Upper lobe of left lung (tissue), 6 donors: ENCODE results near the gene SQOR. TPM values are rescaled to one million over a fixed set of nuclear protein-coding genes. Genes with fewer than 3 reads are reported as not detected.

Source experiments
- ATAC-seq, 2 donors: fragments of 200-7000 bp; cut with Tn5 transposase; one replicate each; pipeline ENCODE4 v1.9.1; 2022; ENCODE audit warnings: mild to moderate bottlenecking in 2 of 2, moderate library complexity in 2 of 2; ENCODE audit not compliant: low FRiP score in 2 of 2
- DNase-seq, 2 donors: peaks; one replicate each; pipeline ENCODE4 v3.0.0-alpha.2; 2019 to 2020
- H3K27ac ChIP-seq, 4 donors: fragments of 200-600 bp; sonication (generic); one replicate each; pipeline ENCODE4 v1.5.1; 2016 to 2019
- H3K27me3 ChIP-seq, 4 donors: fragments of 200-600 bp; sonication (generic); one replicate each; pipeline ENCODE4 v1.5.1; 2017 to 2019
- H3K36me3 ChIP-seq, 4 donors: fragments of 200-600 bp; sonication (generic); one replicate each; pipeline ENCODE4 v1.5.1; 2016 to 2019
- H3K4me1 ChIP-seq, 4 donors: fragments of 200-600 bp; sonication (generic); one replicate each; pipeline ENCODE4 v1.5.1; 2018 to 2019
- H3K4me3 ChIP-seq, 4 donors: fragments of 200-600 bp; sonication (generic); one replicate each; pipeline ENCODE4 v1.5.1; 2017 to 2019; ENCODE audit warnings: mild to moderate bottlenecking in 2 of 4, moderate library complexity in 1 of 4
- H3K9me3 ChIP-seq, 4 donors: fragments of 200-600 bp; sonication (generic); one replicate each; pipeline ENCODE4 v1.5.1; 2018 to 2019
- EP300 ChIP-seq, 4 donors: sonication (generic); formaldehyde crosslinking; IDR thresholded peaks; one replicate each; pipeline ENCODE4 v1.5.1; 2017; ENCODE audit warnings: antibody characterized with exemption in 4 of 4, control low read depth in 2 of 4
- POLR2A ChIP-seq, 4 donors: fragments of 450-650 bp; IDR thresholded peaks; one replicate each; pipeline ENCODE4 v1.5.1; 2016 to 2017; ENCODE audit warnings: antibody characterized with exemption in 4 of 4, mild to moderate bottlenecking in 2 of 4
- POLR2AphosphoS5 ChIP-seq, 2 donors: sonication (generic); formaldehyde crosslinking; IDR thresholded peaks; one replicate each; pipeline ENCODE4 v1.5.1; 2017; ENCODE audit warnings: antibody characterized with exemption in 2 of 2
- WGBS, 2 donors: methylation state at CpG; one replicate each; pipeline ENCODE4 v1.1.5; 2017 to 2018; 5-methylcytosine and 5-hydroxymethylcytosine counted together
- total RNA-seq, 6 donors: library from RNA; depleted of rRNA in 4 of 6; stranded (reverse); fragments of >200 nt in 4 of 6; gene quantifications; one replicate each; pipeline versions ENCODE4 v1.1.0 to v1.2.1, GENCODE V29; 2016 to 2021
- TF ChIP-seq, protein P1 (sequence below), 6 experiments: fragments of 450-650 bp in 4 of 6; fragments of 200-600 bp in 2 of 6; sonication (generic) in 2 of 6; IDR thresholded peaks; one replicate each; pipeline ENCODE4 v1.5.1; 2016 to 2019; ENCODE audit warnings: antibody characterized with exemption in 6 of 6
- donor health status: DM: no; HTN: no; CAD: no; lungs with moderate emphysema.
- donor health status: DM: no; HTN: yes; CAD: no; lungs with severe emphysema.

SQOR gene
- 100 to 1,000 TPM in 4 of 6 donors, 10 to 100 TPM in 2; 74.7 to 181 (median 110) TPM for total RNA-seq

DNA sequence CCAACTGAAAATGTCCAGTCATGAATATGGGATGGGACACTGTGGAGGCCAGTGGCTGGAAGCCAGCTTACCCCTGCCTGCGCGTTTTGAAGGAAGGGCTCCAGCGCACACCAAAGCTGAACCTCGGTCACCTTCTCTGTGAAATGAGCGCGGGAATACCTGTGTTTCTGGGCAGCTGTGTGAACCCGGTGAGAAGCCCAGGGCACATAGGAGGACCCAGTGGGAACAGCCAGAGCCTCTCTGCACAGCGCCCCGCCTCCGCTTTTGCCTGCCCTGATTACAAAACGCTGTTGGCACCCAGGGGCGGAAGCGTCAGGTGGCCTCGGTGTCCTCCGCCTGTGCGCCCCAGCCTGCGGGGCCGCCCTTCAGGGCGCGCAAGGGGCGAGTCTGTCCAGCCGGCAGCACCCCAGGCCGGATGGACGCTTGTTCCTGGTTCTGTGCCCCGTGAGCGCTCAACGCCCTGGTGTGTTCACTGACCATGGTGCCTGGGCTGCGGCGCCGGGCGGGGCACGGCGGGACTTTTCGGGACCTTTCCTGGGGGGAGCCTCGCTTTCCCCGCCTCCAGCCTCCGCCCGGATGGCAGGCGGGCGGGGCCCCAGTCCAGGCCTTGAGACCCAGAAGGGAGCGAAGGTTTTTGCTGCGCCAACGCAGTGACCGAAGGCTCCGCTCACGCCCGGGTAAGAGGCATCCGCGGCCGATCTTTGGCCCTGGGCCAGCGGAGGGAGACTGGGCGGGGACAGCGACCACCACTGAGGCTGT lies at the start of gene SQOR:
Gene SQOR (plus strand): TSS at position 598 of the 759 bp plus-strand sequence. CDS start 23,895 bp downstream, outside the sequence.
- H3K4me1 ChIP-seq: peaks cover 32 to 44% (median 38%) of the 10 kb centered on the region in 4 donors
- ATAC-seq (peak; percentile 91 to 95), DNase-seq (peak; percentile 93 to 96)
- H3K4me3 ChIP-seq: peak within 1 kb of the TSS; percentile 62 to 84 (median 72)
- no peaks in the 10 kb centered on the region for H3K9me3 ChIP-seq
- no peaks in the 10 kb centered on the region for H3K36me3 ChIP-seq
- H3K27ac ChIP-seq: peak within 1 kb of the TSS; percentile 95 to 98 (median 98)
- TF ChIP-seq POLR2AphosphoS5 (IDR thresholded peaks at IDR 0.05) (peak; percentile 86 to 90), EP300 (IDR thresholded peaks at IDR 0.05) (peak in 1 of 4 donors; percentile 61), POLR2A (IDR thresholded peaks at IDR 0.05) (peak; percentile 38 to 95 (median 84))
- TF ChIP-seq, protein P1, sequence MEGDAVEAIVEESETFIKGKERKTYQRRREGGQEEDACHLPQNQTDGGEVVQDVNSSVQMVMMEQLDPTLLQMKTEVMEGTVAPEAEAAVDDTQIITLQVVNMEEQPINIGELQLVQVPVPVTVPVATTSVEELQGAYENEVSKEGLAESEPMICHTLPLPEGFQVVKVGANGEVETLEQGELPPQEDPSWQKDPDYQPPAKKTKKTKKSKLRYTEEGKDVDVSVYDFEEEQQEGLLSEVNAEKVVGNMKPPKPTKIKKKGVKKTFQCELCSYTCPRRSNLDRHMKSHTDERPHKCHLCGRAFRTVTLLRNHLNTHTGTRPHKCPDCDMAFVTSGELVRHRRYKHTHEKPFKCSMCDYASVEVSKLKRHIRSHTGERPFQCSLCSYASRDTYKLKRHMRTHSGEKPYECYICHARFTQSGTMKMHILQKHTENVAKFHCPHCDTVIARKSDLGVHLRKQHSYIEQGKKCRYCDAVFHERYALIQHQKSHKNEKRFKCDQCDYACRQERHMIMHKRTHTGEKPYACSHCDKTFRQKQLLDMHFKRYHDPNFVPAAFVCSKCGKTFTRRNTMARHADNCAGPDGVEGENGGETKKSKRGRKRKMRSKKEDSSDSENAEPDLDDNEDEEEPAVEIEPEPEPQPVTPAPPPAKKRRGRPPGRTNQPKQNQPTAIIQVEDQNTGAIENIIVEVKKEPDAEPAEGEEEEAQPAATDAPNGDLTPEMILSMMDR (IDR thresholded peaks at IDR 0.05): no peak
- WGBS, 2 donors: 3 to 11% methylated on average over 11 to 39 of the region's 53 CpGs
- H3K27me3 ChIP-seq: no peaks in the 10 kb centered on the region

DNA sequence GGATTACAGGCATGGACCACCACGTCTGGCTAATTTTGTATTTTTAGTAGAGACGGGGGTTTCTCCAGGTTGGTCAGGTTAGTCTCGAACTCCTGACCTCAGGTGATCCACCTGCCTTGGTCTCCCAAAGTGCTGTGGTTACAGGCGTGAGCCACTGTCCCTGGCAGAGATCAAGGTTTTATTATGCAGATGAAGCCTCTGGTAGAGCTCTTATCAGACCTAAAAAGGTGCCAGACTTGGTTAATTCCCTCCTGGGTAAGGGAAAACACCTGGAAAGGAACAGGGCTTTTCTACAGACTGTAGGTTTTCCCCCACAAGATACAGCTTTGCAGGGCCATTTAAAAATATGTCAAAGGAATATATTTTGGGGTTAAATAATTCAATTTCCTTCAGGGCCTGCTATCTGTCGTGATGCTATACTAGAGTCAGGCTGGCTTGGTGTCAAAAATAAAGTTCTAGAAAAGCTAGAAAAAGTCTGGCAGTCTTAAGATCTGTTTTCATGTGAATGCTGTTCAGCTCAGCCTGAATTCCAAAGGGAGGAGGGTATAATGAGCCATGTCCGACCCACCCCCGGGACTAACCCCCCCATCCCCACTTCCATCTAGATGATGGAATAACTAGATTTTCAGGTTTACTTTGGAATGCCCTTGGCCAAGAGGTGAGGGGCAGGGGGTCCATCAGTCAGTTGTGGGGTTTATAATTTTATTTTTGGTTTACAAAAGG lies 49.6 kb upstream of the SQOR start:
- Histone ChIP-seq H3K4me1 (peaks cover 28 to 37% (median 33%) of the 10 kb centered on the region in 4 donors), H3K4me3 (no peak overlapping the region), H3K27me3 (no peaks in the 10 kb centered on the region), H3K36me3 (no peaks in the 10 kb centered on the region), H3K27ac (no peak overlapping the region), H3K9me3 (no peaks in the 10 kb centered on the region)
- ATAC-seq (no peak), DNase-seq (no peak)
- TF ChIP-seq POLR2A (IDR thresholded peaks at IDR 0.05) (no peak), EP300 (IDR thresholded peaks at IDR 0.05) (no peak), POLR2AphosphoS5 (IDR thresholded peaks at IDR 0.05) (no peak)
- TF ChIP-seq, protein P1 (IDR thresholded peaks at IDR 0.05): no peak
- WGBS, 2 donors: 77 to 81% methylated on average over 7 of the region's 7 CpGs

DNA sequence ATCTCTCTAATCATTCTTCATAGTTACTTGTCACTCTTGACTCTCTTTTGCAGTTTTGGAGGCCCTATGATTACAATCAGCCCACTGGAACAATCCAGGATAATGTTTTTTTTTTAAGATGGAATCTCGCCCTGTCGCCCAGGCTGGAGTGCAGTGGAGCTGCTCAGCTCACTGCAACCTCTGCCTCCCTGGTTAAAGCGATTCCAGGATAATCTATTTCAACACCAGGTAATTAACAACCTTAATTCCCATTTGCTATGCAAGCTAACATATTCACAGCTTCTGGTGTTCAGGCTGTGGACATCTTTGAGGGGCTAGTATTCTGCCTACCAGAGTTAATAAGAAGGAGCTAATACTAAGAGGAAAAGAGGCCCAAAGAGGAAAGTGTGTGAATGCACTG lies 48.7 kb upstream of the SQOR start:
- 67 to 71% methylated on average over 3 of the region's 3 CpGs for WGBS, 2 donors
- Histone ChIP-seq H3K27ac (peak overlapping the region; percentile 97 to 100 (median 98)), H3K27me3 (no peaks in the 10 kb centered on the region), H3K9me3 (no peaks in the 10 kb centered on the region), H3K36me3 (no peaks in the 10 kb centered on the region), H3K4me1 (peaks cover 28 to 37% (median 35%) of the 10 kb centered on the region in 4 donors), H3K4me3 (peak overlapping the region in 3 of 4 donors; percentile 62 to 69 (median 69))
- TF ChIP-seq, protein P1 (IDR thresholded peaks at IDR 0.05): no peak
- DNase-seq (no peak), ATAC-seq (no peak)

DNA sequence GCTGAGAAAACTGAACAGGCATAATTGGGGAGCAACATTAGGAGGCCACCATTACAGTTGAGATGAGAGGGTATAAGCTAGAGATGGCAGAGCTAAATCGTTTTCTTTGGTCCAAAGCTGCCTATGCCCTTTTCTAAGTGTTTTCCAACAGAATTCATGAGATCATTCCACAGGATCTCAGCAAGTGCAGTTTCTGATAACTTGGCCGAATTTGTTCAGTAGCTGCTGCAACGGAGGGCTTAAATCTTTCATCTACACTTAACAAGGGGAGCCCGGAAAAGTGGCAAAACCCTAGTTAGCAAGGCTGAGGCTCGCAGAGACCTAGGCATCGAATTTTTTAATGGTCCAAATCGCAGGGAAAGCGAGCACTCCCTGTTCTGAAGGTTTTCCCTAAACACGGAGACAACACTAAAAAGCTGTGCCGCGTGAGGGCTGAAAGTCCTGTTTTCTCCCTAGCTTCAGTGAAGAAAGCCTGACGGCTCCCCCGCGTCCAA lies 48.2 kb upstream of the SQOR start:
- 1 to 2% methylated on average over 11 to 14 of the region's 14 CpGs for WGBS, 2 donors
- TF ChIP-seq POLR2A (IDR thresholded peaks at IDR 0.05) (no peak), EP300 (IDR thresholded peaks at IDR 0.05) (no peak), POLR2AphosphoS5 (IDR thresholded peaks at IDR 0.05) (no peak)
- TF ChIP-seq, protein P1 (IDR thresholded peaks at IDR 0.05): no peak
- DNase-seq (no peak), ATAC-seq (no peak)
- Histone ChIP-seq H3K4me1 (peaks cover 28 to 37% (median 35%) of the 10 kb centered on the region in 4 donors), H3K27me3 (no peaks in the 10 kb centered on the region), H3K36me3 (no peaks in the 10 kb centered on the region), H3K9me3 (no peaks in the 10 kb centered on the region), H3K27ac (peak overlapping the region; percentile 97 to 100 (median 98)), H3K4me3 (peak overlapping the region; percentile 62 to 88 (median 69))
